SK-N-SH (cell line): ENCODE data around the gene P2RX5. TPM values are rescaled to one million over a fixed set of nuclear protein-coding genes. Genes with fewer than 3 reads are reported as not detected.

Experiments used
- CTCF ChIA-PET: fragments of 300-600, 350-600 bp; formaldehyde crosslinking; extraction: SDS; loops from one replicate; lab custom pipeline; 2021; lab: Yijun Ruan, JAX
- POLR2A ChIA-PET: fragments of 350-600 bp; sonication (Branson Sonifier 250); formaldehyde crosslinking; extraction: SDS; loops from one replicate; lab custom pipeline; 2020; ENCODE audit warnings: antibody characterized with exemption, inconsistent platforms; lab: Yijun Ruan, JAX
- DNase-seq: peaks from one replicate; pipeline ENCODE4 v3.0.0; 2012
- H2AFZ ChIP-seq: fragments of 200-600 bp; sonication (generic); 2 replicates; pipeline ENCODE4 v1.8.1; 2016; ENCODE audit warnings: antibody characterized with exemption, mild to moderate bottlenecking, low read depth
- H3F3A ChIP-seq: fragments of 200-600 bp; sonication (generic); replicated peaks from 2 replicates; pipeline ENCODE3; 2016; ENCODE audit warnings: antibody characterized with exemption, mild to moderate bottlenecking; ENCODE audit not compliant: insufficient read depth
- H3K27ac ChIP-seq, 2 experiments: fragments of 200-500 bp in 1 of 2; fragments of 200-600 bp in 1 of 2; sonication (Bioruptor generic) in 1 of 2; sonication (generic), shearing (Covaris generic) in 1 of 2; 2 replicates each; pipeline versions ENCODE4 v1.5.1 to v1.6.1; 2014 to 2016; ENCODE audit warnings: low read depth in 2 of 2, inconsistent platforms in 1 of 2, low read length in 1 of 2, mild to moderate bottlenecking in 1 of 2, mixed read lengths in 1 of 2
- H3K27me3 ChIP-seq: fragments of 200-600 bp; sonication (generic), shearing (Covaris generic); 2 replicates; pipeline ENCODE4 v1.6.1; 2016; ENCODE audit warnings: mixed run types; ENCODE audit not compliant: insufficient read depth
- H3K36me3 ChIP-seq, 2 experiments: fragments of 200-500 bp in 1 of 2; fragments of 200-600 bp in 1 of 2; sonication (Bioruptor generic) in 1 of 2; sonication (generic) in 1 of 2; replicated peaks in 1 of 2; 2 replicates each; pipeline versions ENCODE3 to v1.5.1; 2014 to 2016; ENCODE audit warnings: low read length in 1 of 2, mild to moderate bottlenecking in 1 of 2; ENCODE audit not compliant: insufficient read depth in 2 of 2, control insufficient read depth in 1 of 2
- H3K4me1 ChIP-seq, 2 experiments: fragments of 200-500 bp in 1 of 2; fragments of 200-600 bp in 1 of 2; sonication (Bioruptor generic) in 1 of 2; sonication (generic), shearing (Covaris generic) in 1 of 2; 2 replicates each; pipeline versions ENCODE4 v1.5.1 to v1.6.1; 2014 to 2016; ENCODE audit warnings: low read depth in 1 of 2, low read length in 1 of 2, mixed run types in 1 of 2; ENCODE audit not compliant: insufficient read depth in 2 of 2, control insufficient read depth in 1 of 2
- H3K4me2 ChIP-seq: fragments of 200-600 bp; sonication (generic), shearing (Covaris generic); 2 replicates; pipeline ENCODE4 v1.6.1; 2017; ENCODE audit warnings: mixed run types
- H3K4me3 ChIP-seq, 2 experiments: fragments of 200-500 bp in 1 of 2; fragments of 200-600 bp in 1 of 2; sonication (Bioruptor generic) in 1 of 2; sonication (generic), shearing (Covaris generic) in 1 of 2; 2 replicates each; pipeline versions ENCODE4 v1.5.1 to v1.8.1; 2014 to 2016; ENCODE audit warnings: low read depth in 2 of 2, inconsistent platforms in 1 of 2, low read length in 1 of 2, mild to moderate bottlenecking in 1 of 2, mixed read lengths in 1 of 2, moderate library complexity in 1 of 2
- H3K79me2 ChIP-seq: fragments of 200-600 bp; sonication (generic); 2 replicates; pipeline ENCODE4 v1.8.1; 2017; ENCODE audit warnings: mild to moderate bottlenecking; ENCODE audit not compliant: insufficient read depth
- H3K9ac ChIP-seq: fragments of 200-600 bp; sonication (generic); 2 replicates; pipeline ENCODE4 v1.6.1; 2017; ENCODE audit warnings: mixed run types
- H3K9me2 ChIP-seq: fragments of 200-600 bp; sonication (generic); 2 replicates; pipeline ENCODE4 v1.6.1; 2017; ENCODE audit warnings: mixed run types
- H3K9me3 ChIP-seq: fragments of 200-600 bp; sonication (generic); 2 replicates; pipeline ENCODE4 v1.6.1; 2017; ENCODE audit warnings: mixed run types, mild to moderate bottlenecking, moderate library complexity
- H4K20me1 ChIP-seq: fragments of 200-600 bp; sonication (generic); 2 replicates; pipeline ENCODE4 v1.6.1; 2017; ENCODE audit warnings: mild to moderate bottlenecking, mixed run types; ENCODE audit not compliant: insufficient read depth
- CHD2 ChIP-seq: fragments of 150-350 bp; IDR thresholded peaks from 2 replicates; pipeline ENCODE4 v1.6.1; 2018; ENCODE audit warnings: low read length; ENCODE audit not compliant: partially characterized antibody
- ELF1 ChIP-seq: IDR thresholded peaks from 2 replicates; pipeline ENCODE4 v1.4.0; 2012
- EZH2phosphoT487 ChIP-seq: fragments of 200-600 bp; sonication (generic); IDR thresholded peaks from 2 replicates; pipeline ENCODE4 v1.6.1; 2017; ENCODE audit warnings: low read depth, mixed run types, mild to moderate bottlenecking, antibody characterized with exemption, moderate library complexity, borderline replicate concordance
- FOSL2 ChIP-seq: IDR thresholded peaks from 2 replicates; pipeline ENCODE4 v1.4.0; 2012; ENCODE audit warnings: low read depth, mild to moderate bottlenecking, moderate library complexity, borderline replicate concordance
- GABPA ChIP-seq: IDR thresholded peaks from 2 replicates; pipeline ENCODE4 v1.4.0; 2012; ENCODE audit warnings: low read depth, mild to moderate bottlenecking
- GATA2 ChIP-seq: sonication (generic); formaldehyde crosslinking; IDR thresholded peaks from 2 replicates; pipeline ENCODE4 v1.5.0; 2020; ENCODE audit warnings: mild to moderate bottlenecking, missing genetic modification reagents
- MAX ChIP-seq: IDR thresholded peaks from 2 replicates; pipeline ENCODE4 v1.4.0; 2012; ENCODE audit warnings: low read depth
- MEF2A ChIP-seq: IDR thresholded peaks from 2 replicates; pipeline ENCODE4 v1.4.0; 2012; ENCODE audit warnings: low read depth, borderline replicate concordance
- MXI1 ChIP-seq: IDR thresholded peaks from 2 replicates; pipeline ENCODE4 v1.6.1; 2012; ENCODE audit warnings: mild to moderate bottlenecking, low read depth, low read length, improper control_type of control experiment
- NFIC ChIP-seq: IDR thresholded peaks from 2 replicates; pipeline ENCODE4 v1.4.0; 2012; ENCODE audit warnings: borderline replicate concordance
- NRF1 ChIP-seq: IDR thresholded peaks from 2 replicates; pipeline ENCODE4 v1.6.1; 2012; ENCODE audit warnings: low read depth, mild to moderate bottlenecking, low read length
- PBX3 ChIP-seq: IDR thresholded peaks from 2 replicates; pipeline ENCODE4; 2012
- POLR2AphosphoS5 ChIP-seq: IDR thresholded peaks from 2 replicates; pipeline ENCODE4 v1.6.1; 2012; ENCODE audit warnings: low read depth, low read length
- RCOR1 ChIP-seq: fragments of 150-350 bp; IDR thresholded peaks from 2 replicates; pipeline ENCODE4 v1.6.1; 2017; ENCODE audit warnings: antibody characterized with exemption, low read length
- REST ChIP-seq: IDR thresholded peaks from 2 replicates; pipeline ENCODE4 v1.6.1; 2012; ENCODE audit warnings: mild to moderate bottlenecking, low read depth, low read length, moderate library complexity
- RFX5 ChIP-seq: IDR thresholded peaks from 2 replicates; pipeline ENCODE4 v1.6.1; 2012; ENCODE audit warnings: mild to moderate bottlenecking, improper control_type of control experiment, low read length
- RXRA ChIP-seq: IDR thresholded peaks from 2 replicates; pipeline ENCODE4 v1.4.0; 2012; ENCODE audit warnings: low read depth, mild to moderate bottlenecking, borderline replicate concordance
- SIN3A ChIP-seq: IDR thresholded peaks from 2 replicates; pipeline ENCODE4 v1.6.1; 2012; ENCODE audit warnings: low read depth, mild to moderate bottlenecking, low read length, moderate library complexity, borderline replicate concordance
- SMC3 ChIP-seq: IDR thresholded peaks from 2 replicates; pipeline ENCODE4 v1.6.1; 2012; ENCODE audit warnings: low read depth, low read length, improper control_type of control experiment
- TAF1 ChIP-seq: IDR thresholded peaks from 2 replicates; pipeline ENCODE4 v1.6.1; 2012; ENCODE audit warnings: low read depth, mild to moderate bottlenecking, low read length, moderate library complexity, borderline replicate concordance
- TEAD4 ChIP-seq: IDR thresholded peaks from 2 replicates; pipeline ENCODE4 v1.4.0; 2012; ENCODE audit warnings: mild to moderate bottlenecking, borderline replicate concordance; ENCODE audit not compliant: insufficient read depth
- USF1 ChIP-seq: IDR thresholded peaks from 2 replicates; pipeline ENCODE4 v1.4.0; 2012; ENCODE audit warnings: low read depth, borderline replicate concordance
- USF2 ChIP-seq: fragments of 150-350 bp; IDR thresholded peaks from 2 replicates; pipeline ENCODE4 v1.6.1; 2017; ENCODE audit warnings: antibody characterized with exemption, low read length, low read depth, borderline replicate concordance
- YY1 ChIP-seq: IDR thresholded peaks from 2 replicates; pipeline ENCODE4 v1.4.0; 2012; ENCODE audit warnings: low read depth, mild to moderate bottlenecking
- WGBS: methylation state at CpG from one replicate; pipeline ENCODE4 v1.1.6; 2017; ENCODE audit warnings: low lambda C conversion rate; 5-methylcytosine and 5-hydroxymethylcytosine counted together
- polyA plus RNA-seq, 3 experiments: library from polyadenylated mRNA; depleted of rRNA; stranded (reverse); fragments of >200 nt; gene quantifications; 2 replicates each; pipeline ENCODE4 v1.2.3, GENCODE V29; 2012
- TF ChIP-seq, protein P1 (sequence below): fragments of 150-350 bp; IDR thresholded peaks from 2 replicates; pipeline ENCODE4 v1.6.1; 2016; ENCODE audit warnings: mild to moderate bottlenecking, low read depth, low read length

Gene P2RX5
- polyA plus RNA-seq, 1 of the 3 experiments (the other 2 are of a cell fraction), result 0.97 TPM

DNA sequence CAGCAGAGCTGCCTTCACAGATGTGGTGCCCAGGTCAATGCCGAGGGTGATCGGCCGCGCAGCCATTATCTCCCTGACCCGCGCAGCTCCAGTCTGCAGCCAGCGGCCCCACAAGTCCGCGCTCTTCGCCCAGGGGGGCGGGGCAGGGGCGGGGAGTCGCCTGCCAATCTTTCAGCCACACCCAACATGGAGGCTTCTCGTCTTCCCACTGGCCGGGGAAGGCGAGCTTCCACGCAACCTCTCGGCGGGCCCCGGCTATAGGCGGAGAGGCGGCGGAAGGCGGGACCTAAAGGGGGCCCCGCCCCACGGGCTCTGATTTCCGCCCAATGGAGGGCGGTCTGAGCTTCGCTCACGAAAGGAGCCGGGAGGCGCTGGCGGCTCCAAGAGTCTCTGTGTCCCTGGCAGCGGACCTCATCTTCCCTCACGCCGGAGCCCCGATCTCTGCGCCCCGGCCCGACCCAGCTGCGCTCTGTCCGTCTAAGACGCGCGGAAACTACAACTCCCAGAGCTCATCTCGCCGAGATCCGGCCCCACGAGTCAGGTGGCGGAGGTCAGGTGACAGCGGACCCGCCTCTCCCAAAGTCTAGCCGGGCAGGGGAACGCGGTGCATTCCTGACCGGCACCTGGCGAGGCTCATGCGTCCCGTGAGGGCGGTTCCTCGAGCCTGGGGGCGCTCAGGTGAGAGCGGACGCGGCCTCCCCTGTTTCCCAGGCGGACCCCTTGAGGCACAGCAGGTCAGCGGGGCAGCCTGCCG lies 59.6 kb downstream of the P2RX5 start, which contains the start of the genes CTNS and SHPK:
TSS of gene CTNS (plus strand) at position 607 of the 754 bp plus-strand sequence. CDS start 3,447 bp downstream, outside the sequence.
TSS of gene SHPK (minus strand) at position 97 of the 754 bp plus-strand sequence. CDS start at position 66, 31 bp downstream.
- WGBS, result under 1% methylated on average over 32 of the region's 68 CpGs
- Histone ChIP-seq H4K20me1 (no peaks in the 10 kb centered on the region), H3K27ac (peak within 1 kb of the TSS; percentile 97 to 98), H2AFZ (peak within 1 kb of the TSS; percentile 95), H3K4me3 (peak within 1 kb of the TSS; percentile 83 to 94), H3K79me2 (peaks cover 42% of the 10 kb centered on the region), H3K9me3 (no peaks in the 10 kb centered on the region), H3K27me3 (no peaks in the 10 kb centered on the region), H3K9ac (peak within 1 kb of the TSS; percentile 94), H3K4me2 (peak within 1 kb of the TSS; percentile 95), H3F3A (no peaks in the 10 kb centered on the region), H3K36me3 (no peaks in the 10 kb centered on the region), H3K9me2 (no peaks in the 10 kb centered on the region), H3K4me1 (peaks cover 0 to 4% of the 10 kb centered on the region in 2 experiments; a peak in 1 of 4 replicates)
- DNase-seq, result peak; percentile 99
- POLR2A ChIA-PET, result interaction anchor here (0.7 to 1.3 kb wide), 5 partner anchors 9 to 506 kb away, joined by 3 to 10 read pairs (median 4); partner anchors contain the start of genes CYB5D2, TAX1BP3 and ZZEF1
- TF ChIP-seq SIN3A, result peak; percentile 91
- peak; percentile 100 for TF ChIP-seq USF1
- TF ChIP-seq REST, result no peak
- no peak for TF ChIP-seq NFIC
- TF ChIP-seq CHD2, result peak; percentile 54
- TF ChIP-seq EZH2phosphoT487, result no peak
- TF ChIP-seq POLR2AphosphoS5, result peak; percentile 81
- peak; percentile 93 for TF ChIP-seq TAF1
- TF ChIP-seq, protein P1, sequence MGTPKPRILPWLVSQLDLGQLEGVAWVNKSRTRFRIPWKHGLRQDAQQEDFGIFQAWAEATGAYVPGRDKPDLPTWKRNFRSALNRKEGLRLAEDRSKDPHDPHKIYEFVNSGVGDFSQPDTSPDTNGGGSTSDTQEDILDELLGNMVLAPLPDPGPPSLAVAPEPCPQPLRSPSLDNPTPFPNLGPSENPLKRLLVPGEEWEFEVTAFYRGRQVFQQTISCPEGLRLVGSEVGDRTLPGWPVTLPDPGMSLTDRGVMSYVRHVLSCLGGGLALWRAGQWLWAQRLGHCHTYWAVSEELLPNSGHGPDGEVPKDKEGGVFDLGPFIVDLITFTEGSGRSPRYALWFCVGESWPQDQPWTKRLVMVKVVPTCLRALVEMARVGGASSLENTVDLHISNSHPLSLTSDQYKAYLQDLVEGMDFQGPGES, result no peak; the same call in none of the 2 replicates
- TF ChIP-seq RFX5, result peak; percentile 74
- peak; percentile 97 for TF ChIP-seq USF2
- TF ChIP-seq MXI1, result peak; percentile 69
- TF ChIP-seq GATA2 (CRISPR knock-in tag), result no peak
- no peak for TF ChIP-seq FOSL2
- peak; percentile 98 for TF ChIP-seq PBX3
- TF ChIP-seq MAX, result peak; percentile 55; the same call in 1 of the 2 replicates
- no peak for TF ChIP-seq SMC3
- no peak for TF ChIP-seq MEF2A
- TF ChIP-seq GABPA, result peak; percentile 81
- TF ChIP-seq TEAD4, result no peak
- no peak for TF ChIP-seq RCOR1
- TF ChIP-seq YY1, result peak; percentile 65
- no peak for TF ChIP-seq RXRA
- no peak; the same call in 1 of the 2 replicates for TF ChIP-seq ELF1
- TF ChIP-seq NRF1, result peak; percentile 70
- CTCF ChIA-PET, result interaction anchor here (1.0 to 1.6 kb wide), 4 partner anchors 9 to 42 kb away, joined by 3 to 5 read pairs (median 4); no protein-coding TSS in a partner anchor
